HEK293T (cell line): ENCODE results near the gene GJD3.
"Not testable (repeated sequence)": the region's sequence is repeated elsewhere in the genome, so short reads cannot be mapped to it uniquely, and the experiment has no call there.

ENCODE experiments used
- CTCF ChIA-PET: fragments of 350-600 bp; formaldehyde crosslinking; extraction: SDS; loops from one replicate; lab custom pipeline; 2021; ENCODE audit warnings: antibody characterized with exemption, inconsistent platforms; lab: Yijun Ruan, JAX
- POLR2A ChIA-PET: fragments of 350-600 bp; formaldehyde crosslinking; extraction: SDS; loops from one replicate; lab custom pipeline; 2020; ENCODE audit warnings: antibody characterized with exemption, inconsistent platforms; lab: Yijun Ruan, JAX
- DNase-seq: peaks from one replicate; pipeline ENCODE4 v3.0.0; 2012; ENCODE audit warnings: mixed read lengths; ENCODE audit errors: extremely low spot score
- ARNT ChIP-seq: fragments of 450-650 bp; IDR thresholded peaks from 2 replicates; pipeline ENCODE4 v1.6.1; 2017; ENCODE audit warnings: mild to moderate bottlenecking
- BHLHE40 ChIP-seq: fragments of 450-650 bp; IDR thresholded peaks from 2 replicates; pipeline ENCODE4 v1.6.1; 2016; ENCODE audit warnings: mild to moderate bottlenecking, moderate library complexity, borderline replicate concordance
- CTBP1 ChIP-seq: fragments of 450-650 bp; IDR thresholded peaks from 2 replicates; pipeline ENCODE4 v1.6.1; 2016; ENCODE audit warnings: borderline replicate concordance
- ELF4 ChIP-seq: fragments of 450-650 bp; IDR thresholded peaks from 2 replicates; pipeline ENCODE4 v1.6.1; 2017; ENCODE audit warnings: antibody characterized with exemption
- FOXA1 ChIP-seq: fragments of 450-650 bp; IDR thresholded peaks from 2 replicates; pipeline ENCODE4 v1.6.1; 2016; ENCODE audit warnings: mild to moderate bottlenecking
- FOXK2 ChIP-seq: fragments of 450-650 bp; IDR thresholded peaks from 2 replicates; pipeline ENCODE4 v1.6.1; 2016; ENCODE audit warnings: mild to moderate bottlenecking
- FOXM1 ChIP-seq: fragments of 450-650 bp; IDR thresholded peaks from 2 replicates; pipeline ENCODE4 v1.6.1; 2017; ENCODE audit warnings: mild to moderate bottlenecking, borderline replicate concordance
- HDGF ChIP-seq: fragments of 450-650 bp; IDR thresholded peaks from 2 replicates; pipeline ENCODE4 v1.6.1; 2017; ENCODE audit warnings: antibody characterized with exemption, borderline replicate concordance
- L3MBTL2 ChIP-seq: fragments of 450-650 bp; conservative IDR thresholded peaks from 2 replicates; pipeline ENCODE4 v1.6.1; 2016; ENCODE audit warnings: mild to moderate bottlenecking
- LEF1 ChIP-seq: fragments of 450-650 bp; IDR thresholded peaks from 2 replicates; pipeline ENCODE4 v1.6.1; 2017; ENCODE audit warnings: mild to moderate bottlenecking, borderline replicate concordance
- NFRKB ChIP-seq: fragments of 450-650 bp; IDR thresholded peaks from 2 replicates; pipeline ENCODE4 v1.6.1; 2016; ENCODE audit warnings: mild to moderate bottlenecking, moderate library complexity
- PKNOX1 ChIP-seq: fragments of 450-650 bp; IDR thresholded peaks from 2 replicates; pipeline ENCODE4 v1.6.1; 2016
- SP1 ChIP-seq: fragments of 450-650 bp; IDR thresholded peaks from 2 replicates; pipeline ENCODE4 v1.6.1; 2017
- SUZ12 ChIP-seq: fragments of 450-650 bp; IDR thresholded peaks from 2 replicates; pipeline ENCODE4 v1.6.1; 2016; ENCODE audit warnings: mild to moderate bottlenecking
- TARDBP ChIP-seq: fragments of 450-650 bp; IDR thresholded peaks from 2 replicates; pipeline ENCODE4 v1.6.1; 2016
- ZNF384 ChIP-seq: fragments of 450-650 bp; IDR thresholded peaks from 2 replicates; pipeline ENCODE4 v1.6.1; 2016

Gene GJD3

GRCh38 chr17:40378966-40379365 is 14.4 kb upstream of the GJD3 start:
- CTCF ChIA-PET, result no interaction called here
- TF ChIP-seq FOXK2 (no peak), L3MBTL2 (no peak), FOXM1 (no peak), ARNT (no peak), TARDBP (no peak), BHLHE40 (no peak), ZNF384 (no peak), CTBP1 (no peak)
- POLR2A ChIA-PET, result no interaction called here
- no peak for DNase-seq

DNA sequence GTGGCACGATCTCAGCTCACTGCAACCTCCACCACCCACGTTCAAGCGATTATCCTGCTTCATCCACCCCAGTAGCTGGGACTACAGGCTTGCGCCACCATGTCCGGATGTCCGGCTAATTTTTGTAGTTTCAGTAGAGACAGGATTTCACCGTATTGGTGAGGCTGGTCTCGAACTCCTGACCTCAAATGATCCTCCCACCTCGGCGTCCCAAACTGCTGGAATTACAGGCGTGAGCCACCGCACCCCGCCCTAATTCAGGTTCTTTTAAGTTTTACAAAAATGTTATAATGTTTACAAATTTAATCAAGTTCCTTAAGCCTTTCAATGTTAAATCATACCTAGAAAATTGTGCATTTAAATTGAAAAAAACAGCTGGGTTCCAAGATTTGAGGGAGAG is 13.3 kb upstream of the GJD3 start:
- POLR2A ChIA-PET, result no interaction called here
- TF ChIP-seq L3MBTL2 (no peak), NFRKB (no peak), ELF4 (no peak), SP1 (no peak), ARNT (no peak), FOXK2 (no peak), BHLHE40 (no peak), ZNF384 (no peak)
- DNase-seq, result no peak
- CTCF ChIA-PET, result no interaction called here

- ChIA-PET POLR2A (interaction anchor here (0.9 to 2.4 kb wide), 2 partner anchors 14 to 41 kb away, joined by 3 to 8 read pairs; partner anchors contain the start of gene TOP2A), CTCF (interaction anchor here (0.7 to 0.8 kb wide), 2 partner anchors 157 to 160 kb away, joined by 3 read pairs; no protein-coding TSS in a partner anchor)
- not testable (repeated sequence) for DNase-seq
Measured at GRCh38 chr17:40376541-40376940, 12.0 kb upstream of the GJD3 start.

DNA sequence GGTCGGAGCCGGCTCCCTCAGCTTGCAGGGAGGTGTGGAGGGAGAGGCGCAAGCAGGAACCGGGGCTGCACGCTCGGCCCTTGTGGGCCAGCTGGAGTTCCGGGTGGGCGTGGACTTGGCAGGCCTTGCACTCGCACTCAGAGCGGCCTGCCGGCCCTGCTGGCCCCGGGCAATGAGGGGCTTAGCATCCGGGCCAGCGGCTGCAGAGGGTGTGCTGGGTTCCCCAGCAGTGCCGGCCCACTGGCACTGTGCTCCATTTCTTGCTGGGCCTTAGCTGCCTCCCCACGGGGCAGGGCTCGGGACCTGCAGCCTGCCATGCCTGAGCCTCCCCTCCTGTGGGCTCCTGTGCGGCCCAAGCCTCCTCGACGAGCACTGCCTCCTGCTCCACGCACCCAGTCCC is 11.2 kb upstream of the GJD3 start:
- DNase-seq, result not testable (repeated sequence)
- CTCF ChIA-PET, result interaction anchor here (0.7 kb wide), 1 partner anchor 160 kb away, joined by 3 read pairs; no protein-coding TSS in a partner anchor
- POLR2A ChIA-PET, result interaction anchor here (1.3 to 2.4 kb wide), 2 partner anchors 13 to 42 kb away, joined by 8 read pairs; partner anchors contain the start of gene TOP2A

- TF ChIP-seq NFRKB (no peak), ZNF384 (no peak), ARNT (no peak), BHLHE40 (no peak), SP1 (no peak), PKNOX1 (0 out of 2 replicates have a peak, but pooled peaks have one; percentile 36), FOXA1 (no peak), CTBP1 (no peak)
- no peak for DNase-seq
- CTCF ChIA-PET, result interaction anchor here (0.6 to 0.8 kb wide), 2 partner anchors 101 to 185 kb away, joined by 3 to 6 read pairs; no protein-coding TSS in a partner anchor
- POLR2A ChIA-PET, result interaction anchor here (1.3 to 2.4 kb wide), 2 partner anchors 13 to 43 kb away, joined by 8 read pairs; partner anchors contain the start of gene TOP2A
Measured at GRCh38 chr17:40374821-40375498, 10.4 kb upstream of the GJD3 start.

GRCh38 chr17:40373999-40374398 is 9.5 kb upstream of the GJD3 start:
- no peak for DNase-seq
- POLR2A ChIA-PET, result interaction anchor here (1.2 kb wide), 1 partner anchor 44 kb away, joined by 4 read pairs; the partner anchor contains the start of gene TOP2A
- CTCF ChIA-PET, result no interaction called here
- TF ChIP-seq FOXA1 (no peak), ARNT (no peak), PKNOX1 (no peak), CTBP1 (no peak), L3MBTL2 (no peak), HDGF (no peak), NFRKB (no peak), FOXM1 (no peak), FOXK2 (no peak), SP1 (no peak)

- CTCF ChIA-PET, result no interaction called here
- no peak for DNase-seq
- POLR2A ChIA-PET, result interaction anchor here (0.6 to 1.2 kb wide), 2 partner anchors 11 to 44 kb away, joined by 3 to 4 read pairs; partner anchors contain the start of gene TOP2A
- TF ChIP-seq NFRKB, result no peak
- no peak for TF ChIP-seq PKNOX1
- no peak for TF ChIP-seq CTBP1
- TF ChIP-seq FOXK2, result no peak
- no peak for TF ChIP-seq TARDBP
- no peak for TF ChIP-seq ELF4
- TF ChIP-seq LEF1, result no peak
- TF ChIP-seq BHLHE40, result no peak
- TF ChIP-seq HDGF, result no peak
- no peak for TF ChIP-seq FOXM1
- no peak for TF ChIP-seq FOXA1
- TF ChIP-seq L3MBTL2, result no peak
- no peak for TF ChIP-seq ARNT
- no peak for TF ChIP-seq SUZ12
- no peak for TF ChIP-seq SP1
- TF ChIP-seq ZNF384, result no peak
Measured at GRCh38 chr17:40373324-40373723, 8.8 kb upstream of the GJD3 start.

GRCh38 chr17:40372644-40373043 is 8.1 kb upstream of the GJD3 start:
- CTCF ChIA-PET, result interaction anchor here (0.6 kb wide), 1 partner anchor 103 kb away, joined by 3 read pairs; no protein-coding TSS in a partner anchor
- POLR2A ChIA-PET, result interaction anchor here (0.6 to 1.2 kb wide), 2 partner anchors 12 to 45 kb away, joined by 3 to 4 read pairs; partner anchors contain the start of gene TOP2A

More at GRCh38 chr17:40372644-40373043, 8.1 kb upstream of the GJD3 start:
- not testable (repeated sequence) for DNase-seq
